Measurements from ENCODE around the gene TFF1.

Gene TFF1

DNA sequence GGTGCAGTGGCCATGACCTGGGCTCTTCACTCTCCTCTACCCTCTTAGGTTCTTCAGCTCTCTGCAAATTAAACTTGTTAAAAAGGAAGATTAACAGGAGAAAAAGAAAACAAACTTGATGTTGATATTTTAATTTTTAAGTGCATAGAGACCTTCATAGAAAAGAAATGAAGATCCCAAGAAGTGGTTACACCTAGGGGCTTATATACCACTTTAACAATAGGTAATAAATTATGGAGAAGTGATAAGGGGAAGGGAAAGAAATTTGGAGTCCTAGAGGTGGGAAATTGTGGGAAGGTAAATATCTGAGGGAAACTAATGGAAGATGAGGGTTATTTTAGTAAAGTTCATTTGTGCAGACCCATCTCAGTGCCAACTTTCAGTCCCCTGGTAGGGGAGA is 34.7 kb downstream of the TFF1 start:
- TF ChIP-seq, protein P1, sequence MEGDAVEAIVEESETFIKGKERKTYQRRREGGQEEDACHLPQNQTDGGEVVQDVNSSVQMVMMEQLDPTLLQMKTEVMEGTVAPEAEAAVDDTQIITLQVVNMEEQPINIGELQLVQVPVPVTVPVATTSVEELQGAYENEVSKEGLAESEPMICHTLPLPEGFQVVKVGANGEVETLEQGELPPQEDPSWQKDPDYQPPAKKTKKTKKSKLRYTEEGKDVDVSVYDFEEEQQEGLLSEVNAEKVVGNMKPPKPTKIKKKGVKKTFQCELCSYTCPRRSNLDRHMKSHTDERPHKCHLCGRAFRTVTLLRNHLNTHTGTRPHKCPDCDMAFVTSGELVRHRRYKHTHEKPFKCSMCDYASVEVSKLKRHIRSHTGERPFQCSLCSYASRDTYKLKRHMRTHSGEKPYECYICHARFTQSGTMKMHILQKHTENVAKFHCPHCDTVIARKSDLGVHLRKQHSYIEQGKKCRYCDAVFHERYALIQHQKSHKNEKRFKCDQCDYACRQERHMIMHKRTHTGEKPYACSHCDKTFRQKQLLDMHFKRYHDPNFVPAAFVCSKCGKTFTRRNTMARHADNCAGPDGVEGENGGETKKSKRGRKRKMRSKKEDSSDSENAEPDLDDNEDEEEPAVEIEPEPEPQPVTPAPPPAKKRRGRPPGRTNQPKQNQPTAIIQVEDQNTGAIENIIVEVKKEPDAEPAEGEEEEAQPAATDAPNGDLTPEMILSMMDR (IDR thresholded peaks at IDR 0.05; ENCODE audit: insufficient read depth, low read length, missing control alignments), result no peak
- POLR2A ChIA-PET, result no interaction called here
- no peak overlapping the region for H3K4me3 ChIP-seq (ENCODE audit: low read depth, low read length)
- DNase-seq (ENCODE audit: low read depth, low spot score), result no peak
- CTCF ChIA-PET, result no interaction called here

DNA sequence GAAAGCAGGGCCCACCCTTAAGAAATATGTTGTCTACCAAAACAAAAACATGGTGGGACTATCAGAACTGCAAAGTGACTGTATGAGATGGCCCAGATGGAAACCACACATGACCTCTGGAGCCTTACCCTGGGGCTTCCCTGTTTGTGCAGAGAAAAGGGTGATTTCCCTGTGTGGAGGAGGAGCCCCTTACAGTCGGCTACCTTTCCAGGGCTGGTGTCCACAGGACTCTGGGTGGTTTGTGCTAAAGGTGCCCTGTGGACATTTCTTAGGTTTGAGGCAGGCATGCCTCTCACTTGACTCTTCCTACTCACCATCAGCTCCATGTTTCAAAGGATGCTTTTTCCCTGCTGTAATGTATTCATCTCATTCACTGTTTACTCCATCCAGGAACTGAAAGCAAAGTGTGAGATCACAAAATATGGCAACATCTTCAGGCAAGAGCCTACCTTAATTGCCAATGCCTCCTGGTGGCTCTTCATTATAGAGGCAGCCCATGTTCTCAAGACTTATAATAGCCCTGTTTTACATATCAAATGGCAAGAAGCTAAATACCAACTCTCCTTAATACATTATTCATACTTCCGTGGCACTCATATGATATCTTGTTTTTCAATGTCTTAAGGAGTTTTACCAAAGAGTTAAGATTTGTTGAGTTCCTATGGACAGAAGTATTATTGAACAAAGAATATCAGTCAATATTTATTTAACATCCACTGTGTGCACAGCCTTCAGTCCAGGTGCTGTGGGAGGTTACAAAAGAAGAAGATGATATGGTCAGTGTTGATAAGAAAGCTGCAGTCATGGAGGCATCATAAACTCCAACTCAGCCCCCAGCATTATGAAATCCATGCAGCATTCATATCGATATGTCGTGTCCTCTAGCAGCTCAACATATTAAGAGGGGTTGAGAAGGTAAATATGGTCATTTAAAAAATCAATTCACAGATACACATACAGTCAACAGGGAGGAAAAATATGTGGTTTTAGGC is 35.7 kb downstream of the TFF1 start:
- H3K4me3 ChIP-seq (ENCODE audit: low read depth, low read length), result no peak overlapping the region
- no peak for DNase-seq (ENCODE audit: low read depth, low spot score)
- ChIA-PET CTCF (interaction anchor here (0.5 kb wide), 1 partner anchor 45 kb away, joined by 3 read pairs; no protein-coding TSS in a partner anchor), POLR2A (no interaction called here)
- TF ChIP-seq, protein P1 (IDR thresholded peaks at IDR 0.05; ENCODE audit: insufficient read depth, low read length, missing control alignments), result no peak

DNA sequence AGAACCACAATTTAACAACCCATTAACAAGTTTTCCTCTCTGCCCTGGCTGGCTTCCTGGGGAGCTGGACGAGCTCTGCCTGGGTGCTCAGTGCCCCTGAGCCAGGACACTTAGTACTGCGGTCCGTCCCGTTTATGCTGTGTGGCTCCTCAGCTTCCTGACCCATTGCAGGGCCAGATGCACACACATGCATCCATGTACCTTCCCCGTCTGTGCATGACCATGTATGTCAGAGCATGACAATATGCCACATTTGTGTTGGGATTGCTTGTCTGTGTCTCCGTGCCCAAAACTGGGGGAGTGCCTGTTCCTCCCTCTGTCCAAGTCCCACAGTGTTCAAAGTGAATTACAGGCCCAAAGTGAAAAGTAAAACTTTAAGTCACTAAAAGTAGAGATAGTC is 41.4 kb downstream of the TFF1 start:
- ChIA-PET CTCF (no interaction called here), POLR2A (no interaction called here)
- DNase-seq (ENCODE audit: low read depth, low spot score), result no peak
- no peak overlapping the region for H3K4me3 ChIP-seq (ENCODE audit: low read depth, low read length)
- TF ChIP-seq, protein P1 (IDR thresholded peaks at IDR 0.05; ENCODE audit: insufficient read depth, low read length, missing control alignments), result no peak

DNA sequence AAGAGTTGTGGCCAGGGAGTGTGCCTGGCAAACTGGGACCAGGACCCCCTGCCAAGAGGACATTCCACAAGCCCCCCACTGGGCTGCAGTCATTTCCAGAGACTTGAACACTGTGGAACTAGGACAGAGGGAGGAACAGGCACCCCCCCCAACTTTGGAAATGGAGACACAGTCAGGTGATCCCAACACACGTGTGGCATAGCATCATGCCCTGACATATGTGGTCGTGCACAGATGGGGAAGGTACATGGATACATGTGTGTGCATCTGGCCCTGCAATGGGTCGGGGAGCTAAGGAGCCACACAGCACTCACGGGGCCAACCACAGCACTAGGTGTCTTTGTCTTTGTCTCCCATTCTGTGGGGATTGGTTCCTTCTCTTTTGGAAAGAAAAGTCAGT is 44.5 kb downstream of the TFF1 start:
- ChIA-PET POLR2A (no interaction called here), CTCF (no interaction called here)
- no peak overlapping the region for H3K4me3 ChIP-seq (ENCODE audit: low read depth, low read length)
- TF ChIP-seq, protein P1 (IDR thresholded peaks at IDR 0.05; ENCODE audit: insufficient read depth, low read length, missing control alignments), result no peak
- DNase-seq (ENCODE audit: low read depth, low spot score), result no peak

DNA sequence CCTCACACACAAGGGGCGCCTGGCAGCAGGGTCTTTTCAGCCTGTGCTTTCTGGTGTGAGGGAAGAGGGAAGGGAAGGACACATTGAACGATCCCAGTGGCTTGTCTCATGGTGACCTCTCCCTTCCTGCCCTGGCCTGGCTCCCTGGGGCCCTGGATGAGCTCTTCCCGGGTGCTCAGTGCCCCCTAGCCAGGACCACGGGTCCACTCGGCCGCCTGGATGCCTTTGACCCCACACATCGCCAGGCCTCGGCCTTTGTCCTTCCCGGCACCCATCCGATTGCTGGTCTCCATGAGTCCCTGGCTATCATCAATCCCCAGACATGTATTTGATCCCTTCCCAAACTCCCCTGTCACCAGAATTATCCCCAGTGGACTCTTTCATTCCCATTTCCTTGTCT is 45.1 kb downstream of the TFF1 start:
- no peak overlapping the region for H3K4me3 ChIP-seq (ENCODE audit: low read depth, low read length)
- CTCF ChIA-PET, result no interaction called here
- TF ChIP-seq, protein P1 (IDR thresholded peaks at IDR 0.05; ENCODE audit: insufficient read depth, low read length, missing control alignments), result no peak
- no peak for DNase-seq (ENCODE audit: low read depth, low spot score)
- POLR2A ChIA-PET, result no interaction called here

DNA sequence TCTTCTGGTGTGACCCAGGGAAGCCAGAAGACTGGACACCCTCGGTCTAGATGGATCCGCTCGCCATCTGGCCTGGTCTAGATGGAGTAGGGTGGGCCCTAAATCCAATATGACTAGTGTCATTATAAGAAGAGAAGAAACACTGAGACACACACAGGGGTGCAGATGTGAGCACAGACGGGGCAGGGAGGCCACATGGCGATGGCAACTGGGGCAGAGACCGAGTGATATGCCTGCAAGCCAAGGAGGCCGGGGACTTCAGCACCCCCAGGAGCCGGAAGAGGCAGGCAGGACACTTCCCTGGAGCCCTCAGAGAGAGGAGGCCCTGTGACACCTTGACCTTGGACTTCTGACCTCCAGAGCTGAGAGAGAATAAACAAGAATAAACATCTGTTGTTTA is 45.5 kb downstream of the TFF1 start:
- ChIA-PET CTCF (no interaction called here), POLR2A (no interaction called here)
- no peak overlapping the region for H3K4me3 ChIP-seq (ENCODE audit: low read depth, low read length)
- TF ChIP-seq, protein P1 (IDR thresholded peaks at IDR 0.05; ENCODE audit: insufficient read depth, low read length, missing control alignments), result no peak
- DNase-seq (ENCODE audit: low read depth, low spot score), result no peak

Data from AG04449 (cell line).